ENCODE data around the gene PLCL2.

PLCL2 gene

GRCh38 chr3:16866571-16866970 lies 18.2 kb upstream of the PLCL2 start:
- no peak for DNase-seq

GRCh38 chr3:16868513-16868912 lies 16.2 kb upstream of the PLCL2 start:
- no peak for DNase-seq

GRCh38 chr3:16869261-16870005 lies 15.3 kb upstream of the PLCL2 start:
- no peak for DNase-seq

GRCh38 chr3:16871915-16872842 lies 12.6 kb upstream of the PLCL2 start:
- no peak for DNase-seq

GRCh38 chr3:16873872-16874271 lies 10.9 kb upstream of the PLCL2 start:
- no peak for DNase-seq

- no peak for DNase-seq
Measured at GRCh38 chr3:16875876-16876550, 8.7 kb upstream of the PLCL2 start.

- DNase-seq = no peak
Measured at GRCh38 chr3:16877505-16877904, 7.2 kb upstream of the PLCL2 start.

- no peak for DNase-seq
Measured at GRCh38 chr3:16877911-16878310, 6.8 kb upstream of the PLCL2 start.

GRCh38 chr3:16881896-16882630 lies 2.7 kb upstream of the PLCL2 start:
- DNase-seq = no peak

- DNase-seq = no peak
Measured at GRCh38 chr3:16883057-16883722, 1.6 kb upstream of the PLCL2 start.

- no peak for DNase-seq
Measured at GRCh38 chr3:16883723-16884083, 1.1 kb upstream of the PLCL2 start.

GRCh38 chr3:16884084-16884747 lies 539 bp upstream of the PLCL2 start:
- no peak for DNase-seq

- DNase-seq = no peak
Measured at GRCh38 chr3:16885593-16886302, 993 bp downstream of the PLCL2 start.

- DNase-seq = no peak
Measured at GRCh38 chr3:16886303-16886683, 1.5 kb downstream of the PLCL2 start.

GRCh38 chr3:16887130-16887529 lies 2.4 kb downstream of the PLCL2 start:
- DNase-seq = no peak

- no peak for DNase-seq
Measured at GRCh38 chr3:16888356-16888755, 3.6 kb downstream of the PLCL2 start.

GRCh38 chr3:16888785-16889607 lies 4.2 kb downstream of the PLCL2 start:
- DNase-seq = no peak

- DNase-seq = no peak
Measured at GRCh38 chr3:16890597-16891333, 6.0 kb downstream of the PLCL2 start.

GRCh38 chr3:16893618-16894200 lies 9.0 kb downstream of the PLCL2 start:
- DNase-seq = no peak

Data from NCI-H146 (cell line).